Astrocyte of the cerebellum (primary cell): Measurements from ENCODE around the gene ARHGAP15.
A peak's percentile ranks its signal among the peaks of the same experiment; 100 is the strongest.

ENCODE experiments used
- DNase-seq: peaks from one replicate; pipeline ENCODE4 v3.0.0-alpha.2; 2011; ENCODE audit warnings: low read depth
- H3K4me3 ChIP-seq: 2 replicates; pipeline ENCODE4 v1.5.1; 2011; ENCODE audit warnings: mild to moderate bottlenecking, low read depth, low read length, moderate library complexity
- in situ Hi-C: cut with HindIII; loops from 2 replicates; pipeline ENCODE4 v1.10.0; 2017; ENCODE audit warnings: low sequenced_read_pairs
- TF ChIP-seq, protein P1 (sequence below): IDR thresholded peaks from 2 replicates; pipeline ENCODE4 v1.5.1; 2012; ENCODE audit warnings: low read length, low read depth, moderate library complexity, mild to moderate bottlenecking; ENCODE audit errors: missing control alignments

The ARHGAP15 gene

DNA sequence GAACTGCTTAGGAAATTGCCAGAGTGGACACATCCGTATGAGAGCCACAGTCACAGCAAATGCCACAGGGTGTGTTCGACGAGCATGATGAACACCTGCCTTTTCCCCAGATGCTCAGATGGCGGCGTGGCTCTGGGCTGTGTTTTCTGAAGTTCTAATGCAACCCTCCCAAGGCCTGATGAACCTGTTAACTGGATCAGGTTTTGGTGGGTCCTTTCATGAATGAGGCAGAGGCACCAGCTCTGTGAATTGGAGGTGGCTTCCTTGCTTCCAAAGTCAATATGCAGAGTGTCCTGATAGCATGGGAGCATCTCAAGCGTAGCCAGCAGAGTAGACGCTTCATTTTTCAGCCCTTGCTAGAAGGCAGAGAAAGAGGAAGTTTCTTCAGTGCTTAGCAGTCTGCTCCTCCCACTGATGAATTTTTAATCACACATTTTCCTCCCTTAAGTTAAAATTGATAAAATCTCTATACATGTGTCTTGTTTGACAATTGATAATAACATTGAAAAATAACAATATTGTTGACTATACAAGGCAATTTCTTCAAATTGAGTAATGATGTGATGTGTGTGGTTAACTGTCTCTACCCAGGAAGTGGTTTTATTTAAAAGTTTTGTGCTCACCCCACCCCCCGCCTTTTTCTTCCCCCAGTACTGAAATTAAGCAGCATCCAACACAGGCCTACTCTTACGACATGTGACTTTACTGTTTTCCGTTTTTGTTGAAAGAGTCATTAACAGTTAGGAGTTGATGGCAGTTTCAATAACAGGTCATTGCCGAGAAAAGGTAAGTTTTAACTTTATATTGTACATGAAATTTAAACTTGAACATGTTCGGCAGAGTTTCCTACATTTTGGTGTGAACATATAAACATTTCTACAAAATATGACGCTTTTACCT, at the start of gene ARHGAP15:
ARHGAP15 (plus strand) TSS at position 739 of the 900 bp plus-strand sequence.
- TF ChIP-seq, protein P1, sequence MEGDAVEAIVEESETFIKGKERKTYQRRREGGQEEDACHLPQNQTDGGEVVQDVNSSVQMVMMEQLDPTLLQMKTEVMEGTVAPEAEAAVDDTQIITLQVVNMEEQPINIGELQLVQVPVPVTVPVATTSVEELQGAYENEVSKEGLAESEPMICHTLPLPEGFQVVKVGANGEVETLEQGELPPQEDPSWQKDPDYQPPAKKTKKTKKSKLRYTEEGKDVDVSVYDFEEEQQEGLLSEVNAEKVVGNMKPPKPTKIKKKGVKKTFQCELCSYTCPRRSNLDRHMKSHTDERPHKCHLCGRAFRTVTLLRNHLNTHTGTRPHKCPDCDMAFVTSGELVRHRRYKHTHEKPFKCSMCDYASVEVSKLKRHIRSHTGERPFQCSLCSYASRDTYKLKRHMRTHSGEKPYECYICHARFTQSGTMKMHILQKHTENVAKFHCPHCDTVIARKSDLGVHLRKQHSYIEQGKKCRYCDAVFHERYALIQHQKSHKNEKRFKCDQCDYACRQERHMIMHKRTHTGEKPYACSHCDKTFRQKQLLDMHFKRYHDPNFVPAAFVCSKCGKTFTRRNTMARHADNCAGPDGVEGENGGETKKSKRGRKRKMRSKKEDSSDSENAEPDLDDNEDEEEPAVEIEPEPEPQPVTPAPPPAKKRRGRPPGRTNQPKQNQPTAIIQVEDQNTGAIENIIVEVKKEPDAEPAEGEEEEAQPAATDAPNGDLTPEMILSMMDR = no peak
- DNase-seq = no peak
- H3K4me3 ChIP-seq = no peak within 1 kb of the TSS
- in situ Hi-C loops = no loop called here

DNA sequence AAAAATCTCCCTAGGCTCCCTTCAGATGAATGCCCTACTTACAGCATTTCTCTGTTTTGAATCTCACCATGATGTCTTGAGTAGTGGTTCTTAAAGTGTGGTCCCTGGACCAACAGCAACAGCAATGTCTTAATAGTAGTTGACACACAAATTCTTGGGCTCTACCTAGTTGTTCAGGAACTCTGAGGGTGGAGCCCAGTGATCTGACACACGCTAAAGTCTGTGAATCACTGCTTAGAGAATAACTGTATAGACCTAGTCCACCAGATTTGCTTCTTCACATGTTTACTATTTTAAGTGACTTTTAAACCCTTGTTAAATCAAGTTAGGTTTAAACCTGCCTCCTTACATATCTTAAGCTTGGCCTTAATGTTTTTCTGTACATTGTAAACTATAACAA, 47.6 kb upstream of the ARHGAP15 start:
- DNase-seq = no peak
- in situ Hi-C loops = no loop called here
- no peak overlapping the region for H3K4me3 ChIP-seq
- TF ChIP-seq, protein P1 = no peak

DNA sequence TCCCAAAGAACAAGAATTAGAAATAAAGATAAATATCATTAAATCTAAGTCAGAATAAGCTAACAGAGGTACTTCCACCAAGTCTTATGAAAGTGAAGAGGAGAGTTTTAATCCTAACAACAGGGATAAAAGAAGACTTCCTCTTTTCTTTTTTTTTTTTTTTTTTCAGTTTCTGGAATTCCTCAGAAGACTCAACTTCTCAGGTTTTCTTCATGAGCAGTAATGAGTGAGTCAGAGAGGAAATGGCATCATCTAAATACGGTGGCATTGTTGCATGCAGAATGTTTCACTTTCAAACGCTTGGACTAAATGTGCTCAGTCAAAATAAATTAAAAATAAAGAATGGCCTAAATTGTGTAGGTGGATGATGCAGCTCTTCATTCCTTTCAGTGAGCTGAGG, 45.6 kb upstream of the ARHGAP15 start:
- TF ChIP-seq, protein P1 = no peak
- no peak overlapping the region for H3K4me3 ChIP-seq
- in situ Hi-C loops = no loop called here
- DNase-seq = peak; percentile 53

DNA sequence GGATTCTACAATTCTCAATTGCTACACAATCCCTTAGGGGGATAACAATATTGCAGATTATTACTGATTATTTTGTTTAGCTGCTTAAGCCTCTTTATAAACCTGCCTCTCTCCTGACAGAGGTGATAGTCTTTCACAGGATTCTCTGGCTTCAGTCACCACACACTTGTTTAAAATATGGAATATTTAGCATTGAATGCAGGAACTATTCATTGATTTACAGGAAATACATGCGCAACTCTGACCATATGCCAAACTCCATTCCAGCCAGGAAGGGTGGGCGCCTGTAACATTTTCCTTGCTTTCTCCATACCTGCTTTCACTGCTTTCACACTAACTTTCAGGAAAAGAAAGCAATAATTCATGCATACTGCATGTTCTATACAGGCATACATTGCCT, 44.8 kb upstream of the ARHGAP15 start:
- in situ Hi-C loops = no loop called here
- no peak for DNase-seq
- H3K4me3 ChIP-seq = no peak overlapping the region
- TF ChIP-seq, protein P1 = no peak

DNA sequence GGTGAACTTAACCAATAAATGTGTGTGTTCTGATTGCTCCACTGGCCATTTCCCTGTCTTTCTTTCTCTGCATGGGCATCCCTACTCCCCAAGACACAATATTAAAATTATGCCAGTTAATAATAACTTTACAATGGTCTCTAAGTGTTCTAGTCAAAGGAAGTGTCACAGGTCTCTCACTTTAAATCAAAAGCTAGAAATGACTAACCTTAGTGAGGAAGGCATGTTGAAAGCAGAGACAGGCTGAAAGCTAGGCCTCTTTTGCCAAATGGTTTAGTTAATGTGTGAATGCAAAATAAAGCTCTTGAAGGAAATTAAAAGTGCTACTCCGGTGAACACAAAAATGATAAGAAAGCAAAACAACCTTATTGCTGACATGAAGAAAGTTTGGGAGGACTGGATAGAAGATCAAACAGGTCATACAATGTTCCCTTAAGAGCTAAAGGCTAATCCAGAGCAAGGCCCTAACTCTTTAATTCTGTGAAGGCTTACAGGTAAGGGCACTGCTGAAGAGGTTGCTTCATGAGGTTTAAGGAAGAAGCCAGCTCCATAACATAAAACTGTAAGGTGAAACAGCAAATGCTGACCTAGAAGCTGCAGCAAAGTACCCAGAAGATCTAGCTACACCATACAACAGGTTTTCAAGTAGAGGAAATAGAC, 44.0 kb upstream of the ARHGAP15 start:
- no peak for DNase-seq
- TF ChIP-seq, protein P1 = no peak
- in situ Hi-C loops = no loop called here
- no peak overlapping the region for H3K4me3 ChIP-seq

DNA sequence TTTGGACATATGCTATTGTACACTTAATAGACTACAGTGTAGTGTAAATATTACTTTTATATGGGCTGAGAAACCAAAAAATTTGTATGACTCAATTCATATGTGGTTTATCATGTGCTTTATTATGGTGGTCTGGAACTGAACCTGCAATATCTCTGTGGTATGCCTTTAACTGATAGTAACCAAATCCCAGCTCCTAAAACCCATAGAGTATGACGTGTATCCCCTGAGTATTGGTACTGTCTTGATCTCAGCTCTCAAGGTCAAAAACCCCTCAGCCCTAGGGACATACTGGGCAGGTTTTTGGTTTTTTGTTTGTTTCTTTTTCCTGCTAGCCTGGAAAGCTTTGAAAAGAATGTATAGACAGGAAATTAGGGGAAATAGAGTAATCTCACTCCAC, 42.2 kb upstream of the ARHGAP15 start:
- no peak overlapping the region for H3K4me3 ChIP-seq
- TF ChIP-seq, protein P1 = no peak
- no peak for DNase-seq
- in situ Hi-C loops = no loop called here
